BLaER1 (cell line): ENCODE measurements around the gene RASGRP3.
"Not testable (repeated sequence)": the region's sequence is repeated elsewhere in the genome, so short reads cannot be mapped to it uniquely, and the experiment has no call there.

ENCODE experiments used
- H3K27ac ChIP-seq: shearing (Covaris generic); formaldehyde crosslinking; 2 replicates; pipeline ENCODE4 v1.8.1; 2022
- H3K27me3 ChIP-seq: shearing (Covaris generic); formaldehyde crosslinking; 2 replicates; pipeline ENCODE4 v1.8.1; 2022
- H3K36me3 ChIP-seq: shearing (Covaris generic); formaldehyde crosslinking; 2 replicates; pipeline ENCODE4 v1.8.1; 2022
- H3K4me1 ChIP-seq: shearing (Covaris generic); formaldehyde crosslinking; 2 replicates; pipeline ENCODE4 v1.8.1; 2022
- H3K4me2 ChIP-seq: shearing (Covaris generic); formaldehyde crosslinking; 2 replicates; pipeline ENCODE4 v1.8.1; 2022
- H3K4me3 ChIP-seq: shearing (Covaris generic); formaldehyde crosslinking; 2 replicates; pipeline ENCODE4 v1.8.1; 2022
- H3K9ac ChIP-seq: shearing (Covaris generic); formaldehyde crosslinking; 2 replicates; pipeline ENCODE4 v1.8.1; 2022
- H3K9me3 ChIP-seq: shearing (Covaris generic); formaldehyde crosslinking; 2 replicates; pipeline ENCODE4 v1.8.1; 2022
- H4K20me1 ChIP-seq: shearing (Covaris generic); formaldehyde crosslinking; 2 replicates; pipeline ENCODE4 v1.8.1; 2022
- Cebpa-rat ChIP-seq: shearing (Covaris generic); IDR thresholded peaks from 2 replicates; pipeline ENCODE4 v1.8.1; 2022

Gene RASGRP3

GRCh38 chr2:33453905-33454479, 22.5 kb upstream of the RASGRP3 start:
- no peak for TF ChIP-seq Cebpa-rat
- no peak overlapping the region for H3K9ac ChIP-seq
- H3K36me3 ChIP-seq = no peaks in the 10 kb centered on the region
- no peak overlapping the region for H3K4me3 ChIP-seq
- no peaks in the 10 kb centered on the region for H3K27me3 ChIP-seq
- H4K20me1 ChIP-seq = no peaks in the 10 kb centered on the region
- H3K9me3 ChIP-seq = peaks cover 19% of the 10 kb centered on the region
- H3K27ac ChIP-seq = no peak overlapping the region
- no peak overlapping the region for H3K4me2 ChIP-seq
- peaks cover 9% of the 10 kb centered on the region for H3K4me1 ChIP-seq

DNA sequence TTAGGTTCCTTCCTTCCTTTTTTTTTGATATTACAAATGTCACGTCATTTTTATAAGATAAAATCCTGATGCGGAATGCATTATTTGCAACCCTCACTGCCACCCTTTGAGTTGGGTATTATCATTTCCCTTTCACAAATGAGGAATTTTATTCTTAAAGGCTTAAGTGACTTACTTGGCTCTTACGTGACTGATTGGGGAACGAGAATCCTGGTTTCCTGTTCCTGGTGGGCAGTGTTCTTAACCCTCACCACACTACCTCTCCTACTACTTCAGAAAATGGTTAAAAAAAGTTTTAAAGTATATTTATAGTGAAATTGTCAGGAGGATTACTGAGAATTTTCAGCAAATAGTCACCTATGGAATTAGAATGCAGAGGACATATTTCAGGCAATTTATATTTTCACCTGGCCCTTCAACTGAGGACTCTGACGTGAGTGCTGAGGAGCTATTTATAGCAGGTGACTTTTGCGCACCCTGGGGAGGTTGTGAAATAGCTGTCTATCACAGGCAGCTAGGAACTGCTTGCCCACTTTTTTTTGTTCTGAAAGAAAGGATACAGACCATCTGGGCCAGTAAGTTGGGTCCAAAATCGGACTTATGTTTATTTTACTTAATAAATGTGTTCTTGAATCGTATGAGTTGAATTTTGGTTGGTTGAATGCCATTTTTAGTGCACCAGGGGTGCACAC, 18.7 kb upstream of the RASGRP3 start:
- H3K4me3 ChIP-seq = no peak overlapping the region
- TF ChIP-seq Cebpa-rat = 0 out of 2 replicates have a peak, but pooled peaks have one; percentile 17
- H3K9me3 ChIP-seq = peaks cover 8% of the 10 kb centered on the region
- no peaks in the 10 kb centered on the region for H3K27me3 ChIP-seq
- peak overlapping the region; percentile 3; the same call in 1 of the 2 replicates for H3K4me2 ChIP-seq
- H3K4me1 ChIP-seq = peaks cover 9% of the 10 kb centered on the region
- no peaks in the 10 kb centered on the region for H4K20me1 ChIP-seq
- no peak overlapping the region for H3K9ac ChIP-seq
- H3K36me3 ChIP-seq = no peaks in the 10 kb centered on the region
- H3K27ac ChIP-seq = no peak overlapping the region

DNA sequence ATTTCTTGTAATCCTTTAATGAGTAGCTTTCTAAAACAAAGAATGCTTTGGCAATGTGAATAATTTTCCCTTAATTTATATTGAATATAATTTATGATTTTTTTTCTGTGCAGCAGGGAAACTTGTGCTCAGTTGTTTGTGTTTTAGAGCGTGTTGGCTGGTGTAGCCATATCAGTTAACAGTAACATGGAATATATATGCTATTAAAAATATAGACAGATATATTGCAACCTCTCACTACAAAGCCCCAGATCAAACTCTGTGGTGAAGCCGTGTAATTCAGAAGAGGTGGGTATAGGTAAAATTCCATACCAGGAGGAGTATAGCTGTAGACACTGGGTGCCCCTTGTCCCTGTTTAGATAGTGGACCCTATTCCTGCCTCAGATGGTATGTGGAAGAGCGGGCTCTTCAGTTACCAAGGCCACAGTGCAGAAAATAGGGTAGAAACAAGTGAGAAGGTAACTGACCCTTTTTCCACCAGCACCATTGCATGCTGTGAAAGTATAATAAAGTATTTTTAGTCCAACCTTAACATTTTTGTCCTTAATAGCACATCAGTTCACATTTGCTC, 18.1 kb upstream of the RASGRP3 start:
- Histone ChIP-seq H3K4me2 (peak overlapping the region; percentile 3; the same call in 1 of the 2 replicates), H3K4me3 (no peak overlapping the region)

DNA sequence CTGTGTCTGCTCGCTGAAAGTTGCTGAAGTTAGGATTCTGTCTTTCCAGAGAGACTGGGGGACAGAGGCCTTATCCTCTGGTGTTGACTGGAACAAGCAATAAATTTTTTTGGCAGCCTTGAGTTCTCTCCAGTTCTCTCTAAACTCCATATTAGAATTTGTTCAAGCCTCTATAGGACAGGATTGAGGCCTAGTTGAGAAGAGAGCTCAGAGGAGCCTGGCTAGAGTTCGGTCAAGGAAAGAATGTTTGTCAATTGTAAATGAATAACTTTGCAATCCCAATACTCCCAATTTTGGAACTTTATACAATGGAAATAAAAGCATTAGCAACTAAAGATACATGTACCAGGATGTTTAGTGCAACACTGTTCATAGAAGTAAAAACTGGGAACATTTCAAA, 16.7 kb upstream of the RASGRP3 start:
- no peak overlapping the region for H3K27ac ChIP-seq
- TF ChIP-seq Cebpa-rat = no peak
- H3K9me3 ChIP-seq = no peaks in the 10 kb centered on the region
- H4K20me1 ChIP-seq = no peaks in the 10 kb centered on the region
- H3K9ac ChIP-seq = no peak overlapping the region
- no peaks in the 10 kb centered on the region for H3K27me3 ChIP-seq
- H3K4me1 ChIP-seq = peaks cover 9% of the 10 kb centered on the region
- H3K4me2 ChIP-seq = no peak overlapping the region
- H3K4me3 ChIP-seq = no peak overlapping the region
- H3K36me3 ChIP-seq = no peaks in the 10 kb centered on the region

More for the DNA sequence above, 18.1 kb upstream of the RASGRP3 start:
- H3K27me3 ChIP-seq = no peaks in the 10 kb centered on the region
- no peak for TF ChIP-seq Cebpa-rat
- H3K4me1 ChIP-seq = peaks cover 9% of the 10 kb centered on the region
- H4K20me1 ChIP-seq = no peaks in the 10 kb centered on the region
- no peak overlapping the region for H3K9ac ChIP-seq
- H3K36me3 ChIP-seq = no peaks in the 10 kb centered on the region
- H3K27ac ChIP-seq = no peak overlapping the region
- 0 out of 2 replicates have a peak, but pooled peaks cover 1% of the 10 kb centered on the region for H3K9me3 ChIP-seq

- not testable (repeated sequence) for H3K4me3 ChIP-seq, H3K27me3 ChIP-seq, H3K27ac ChIP-seq, H3K9ac ChIP-seq, H3K9me3 ChIP-seq, H4K20me1 ChIP-seq, H3K36me3 ChIP-seq, H3K4me2 ChIP-seq, H3K4me1 ChIP-seq
These were observed 13.9 kb upstream of the RASGRP3 start for GRCh38 chr2:33462512-33462911.

DNA sequence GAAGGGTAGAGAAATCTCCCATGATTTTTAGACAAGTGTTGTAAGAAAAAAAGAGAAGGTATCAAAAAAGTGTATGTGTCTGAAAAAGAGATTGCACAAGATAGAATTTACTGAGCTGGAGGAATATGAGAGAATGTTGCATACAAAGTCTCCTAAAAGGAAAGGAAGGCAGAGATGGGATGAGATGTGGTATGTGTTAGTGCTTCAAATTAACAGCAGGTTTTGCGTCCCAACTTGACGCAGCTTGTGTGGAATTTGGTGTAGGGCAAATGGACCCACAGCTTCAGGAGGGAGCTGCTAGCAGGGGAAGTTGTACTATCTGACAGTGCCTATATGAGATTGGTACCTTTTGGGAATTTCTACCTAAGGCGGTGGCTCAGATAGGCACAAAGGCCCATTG, 9.0 kb upstream of the RASGRP3 start:
- TF ChIP-seq Cebpa-rat = no peak
- Histone ChIP-seq H3K27ac (no peak overlapping the region), H4K20me1 (no peaks in the 10 kb centered on the region), H3K36me3 (no peaks in the 10 kb centered on the region), H3K9ac (no peak overlapping the region), H3K9me3 (no peaks in the 10 kb centered on the region), H3K4me3 (no peak overlapping the region), H3K4me1 (no peaks in the 10 kb centered on the region), H3K4me2 (no peak overlapping the region), H3K27me3 (no peaks in the 10 kb centered on the region)

DNA sequence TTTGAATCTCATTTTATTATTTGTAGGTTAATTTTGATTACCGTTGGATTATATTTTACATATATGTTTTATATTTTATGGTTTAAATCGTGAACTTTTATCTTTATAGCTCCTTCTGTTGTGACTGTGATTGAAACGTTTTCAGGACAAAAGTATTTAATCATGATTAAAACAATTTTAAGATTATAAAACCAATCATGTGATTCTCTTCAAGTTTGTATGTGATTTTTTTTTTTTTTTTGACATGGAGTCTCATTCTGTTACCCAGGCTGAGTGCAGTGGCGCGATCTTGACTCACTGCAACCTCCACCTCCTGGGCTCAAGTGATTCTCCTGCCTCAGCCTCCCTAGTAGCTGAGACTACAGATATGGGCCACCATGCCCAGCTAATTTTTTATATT, 7.2 kb upstream of the RASGRP3 start:
- TF ChIP-seq Cebpa-rat = no peak
- H3K27me3 ChIP-seq = no peaks in the 10 kb centered on the region
- H3K36me3 ChIP-seq = no peaks in the 10 kb centered on the region
- H4K20me1 ChIP-seq = no peaks in the 10 kb centered on the region
- H3K4me3 ChIP-seq = no peak overlapping the region
- no peak overlapping the region for H3K27ac ChIP-seq
- no peaks in the 10 kb centered on the region for H3K4me1 ChIP-seq
- H3K9me3 ChIP-seq = no peaks in the 10 kb centered on the region
- H3K9ac ChIP-seq = no peak overlapping the region
- no peak overlapping the region for H3K4me2 ChIP-seq

GRCh38 chr2:33475224-33476130, 972 bp upstream of the RASGRP3 start:
- Histone ChIP-seq H4K20me1 (no peaks in the 10 kb centered on the region), H3K27me3 (no peaks in the 10 kb centered on the region), H3K9ac (peak overlapping the region; percentile 70)

GRCh38 chr2:33476793-33477190, 343 bp downstream of the RASGRP3 start:
- peak overlapping the region; percentile 74; the same call in 1 of the 2 replicates for H3K27ac ChIP-seq
- H3K4me1 ChIP-seq = peaks cover 32% of the 10 kb centered on the region
- no peak for TF ChIP-seq Cebpa-rat
- peak overlapping the region; percentile 81 for H3K4me2 ChIP-seq
- no peaks in the 10 kb centered on the region for H4K20me1 ChIP-seq
- H3K9ac ChIP-seq = peak overlapping the region; percentile 70
- H3K27me3 ChIP-seq = no peaks in the 10 kb centered on the region
- peak overlapping the region; percentile 66 for H3K4me3 ChIP-seq
- no peaks in the 10 kb centered on the region for H3K9me3 ChIP-seq
- no peaks in the 10 kb centered on the region for H3K36me3 ChIP-seq

More at GRCh38 chr2:33475224-33476130, 972 bp upstream of the RASGRP3 start:
- Histone ChIP-seq H3K9me3 (no peaks in the 10 kb centered on the region), H3K4me1 (peaks cover 32% of the 10 kb centered on the region), H3K4me2 (peak overlapping the region; percentile 81), H3K27ac (peak overlapping the region; percentile 74), H3K36me3 (no peaks in the 10 kb centered on the region), H3K4me3 (peak overlapping the region; percentile 66)
- no peak for TF ChIP-seq Cebpa-rat
